Suprapubic skin (tissue), 4 donors: ENCODE data around the gene MAFF. TPM values are rescaled to one million over a fixed set of nuclear protein-coding genes. Genes with fewer than 3 reads are reported as not detected.

Source experiments
- DNase-seq, 2 donors: peaks; one replicate each; pipeline ENCODE4 v3.0.0-alpha.2; 2019; ENCODE audit warnings: low spot score in 2 of 2
- H3K27ac ChIP-seq: fragments of 200-600 bp; sonication (generic); one replicate; pipeline ENCODE4 v1.5.1; 2019
- H3K27me3 ChIP-seq: fragments of 200-600 bp; sonication (generic); one replicate; pipeline ENCODE4 v1.5.1; 2019
- H3K36me3 ChIP-seq: fragments of 200-600 bp; sonication (generic); one replicate; pipeline ENCODE4 v1.5.1; 2019
- H3K4me1 ChIP-seq: fragments of 200-600 bp; sonication (generic); one replicate; pipeline ENCODE4 v1.5.1; 2019
- H3K4me3 ChIP-seq: fragments of 200-600 bp; sonication (generic); one replicate; pipeline ENCODE4 v1.5.1; 2019; ENCODE audit warnings: mild to moderate bottlenecking
- H3K9me3 ChIP-seq: fragments of 200-600 bp; sonication (generic); one replicate; pipeline ENCODE4 v1.5.1; 2019
- EP300 ChIP-seq: sonication (generic); formaldehyde crosslinking; IDR thresholded peaks from one replicate; pipeline ENCODE4 v1.6.1; 2017; ENCODE audit warnings: antibody characterized with exemption
- POLR2A ChIP-seq, 2 donors: fragments of 450-650 bp; IDR thresholded peaks; one replicate each; pipeline ENCODE4 v1.6.1; 2017; ENCODE audit warnings: antibody characterized with exemption in 2 of 2, mild to moderate bottlenecking in 2 of 2, moderate library complexity in 2 of 2
- POLR2AphosphoS5 ChIP-seq, 3 donors: sonication (generic); formaldehyde crosslinking; IDR thresholded peaks; one replicate each; pipeline ENCODE4 v1.6.1; 2017; ENCODE audit warnings: antibody characterized with exemption in 3 of 3
- WGBS: methylation state at CpG from one replicate; pipeline ENCODE4 v1.1.5; 2018; 5-methylcytosine and 5-hydroxymethylcytosine counted together
- total RNA-seq, 4 donors: library from RNA; depleted of rRNA; stranded (reverse); fragments of >200 nt; gene quantifications; one replicate each; pipeline ENCODE4 v1.1.0, GENCODE V29; 2016
- TF ChIP-seq, protein P1 (sequence below), 2 donors: fragments of 200-600 bp in 1 of 2; fragments of 450-650 bp in 1 of 2; sonication (generic) in 1 of 2; IDR thresholded peaks; one replicate each; pipeline ENCODE4 v1.5.1; 2016 to 2019; ENCODE audit warnings: antibody characterized with exemption in 2 of 2, mild to moderate bottlenecking in 1 of 2, moderate library complexity in 1 of 2

Gene MAFF
- total RNA-seq, 4 donors from 2014 or later, result 27.3 to 70.1 (median 52.8) TPM

GRCh38 chr22:38213319-38213989 lies 11.7 kb downstream of the MAFF start:
- DNase-seq, result no peak
- Histone ChIP-seq H3K4me3 (no peak overlapping the region), H3K27me3 (no peaks in the 10 kb centered on the region), H3K36me3 (peaks cover 3% of the 10 kb centered on the region), H3K4me1 (peaks cover 24% of the 10 kb centered on the region), H3K27ac (peak overlapping the region; percentile 49), H3K9me3 (no peaks in the 10 kb centered on the region)
- WGBS, result 93% methylated on average over 6 of the region's 6 CpGs
- TF ChIP-seq POLR2AphosphoS5 (IDR thresholded peaks at IDR 0.05) (no peak), EP300 (no peak), POLR2A (IDR thresholded peaks at IDR 0.05) (no peak)
- TF ChIP-seq, protein P1, sequence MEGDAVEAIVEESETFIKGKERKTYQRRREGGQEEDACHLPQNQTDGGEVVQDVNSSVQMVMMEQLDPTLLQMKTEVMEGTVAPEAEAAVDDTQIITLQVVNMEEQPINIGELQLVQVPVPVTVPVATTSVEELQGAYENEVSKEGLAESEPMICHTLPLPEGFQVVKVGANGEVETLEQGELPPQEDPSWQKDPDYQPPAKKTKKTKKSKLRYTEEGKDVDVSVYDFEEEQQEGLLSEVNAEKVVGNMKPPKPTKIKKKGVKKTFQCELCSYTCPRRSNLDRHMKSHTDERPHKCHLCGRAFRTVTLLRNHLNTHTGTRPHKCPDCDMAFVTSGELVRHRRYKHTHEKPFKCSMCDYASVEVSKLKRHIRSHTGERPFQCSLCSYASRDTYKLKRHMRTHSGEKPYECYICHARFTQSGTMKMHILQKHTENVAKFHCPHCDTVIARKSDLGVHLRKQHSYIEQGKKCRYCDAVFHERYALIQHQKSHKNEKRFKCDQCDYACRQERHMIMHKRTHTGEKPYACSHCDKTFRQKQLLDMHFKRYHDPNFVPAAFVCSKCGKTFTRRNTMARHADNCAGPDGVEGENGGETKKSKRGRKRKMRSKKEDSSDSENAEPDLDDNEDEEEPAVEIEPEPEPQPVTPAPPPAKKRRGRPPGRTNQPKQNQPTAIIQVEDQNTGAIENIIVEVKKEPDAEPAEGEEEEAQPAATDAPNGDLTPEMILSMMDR (IDR thresholded peaks at IDR 0.05), result no peak

- Histone ChIP-seq H3K4me3 (peak overlapping the region; percentile 28), H3K27ac (peak overlapping the region; percentile 49), H3K36me3 (peaks cover 3% of the 10 kb centered on the region), H3K9me3 (no peaks in the 10 kb centered on the region), H3K4me1 (peaks cover 29% of the 10 kb centered on the region), H3K27me3 (no peaks in the 10 kb centered on the region)
- TF ChIP-seq POLR2A (IDR thresholded peaks at IDR 0.05) (no peak), EP300 (no peak), POLR2AphosphoS5 (IDR thresholded peaks at IDR 0.05) (no peak)
- TF ChIP-seq, protein P1 (IDR thresholded peaks at IDR 0.05), result no peak
- WGBS, result 20% methylated on average over 1 of the region's 8 CpGs
- DNase-seq, result no peak
Measured at GRCh38 chr22:38213990-38214301, 12.2 kb downstream of the MAFF start.

DNA sequence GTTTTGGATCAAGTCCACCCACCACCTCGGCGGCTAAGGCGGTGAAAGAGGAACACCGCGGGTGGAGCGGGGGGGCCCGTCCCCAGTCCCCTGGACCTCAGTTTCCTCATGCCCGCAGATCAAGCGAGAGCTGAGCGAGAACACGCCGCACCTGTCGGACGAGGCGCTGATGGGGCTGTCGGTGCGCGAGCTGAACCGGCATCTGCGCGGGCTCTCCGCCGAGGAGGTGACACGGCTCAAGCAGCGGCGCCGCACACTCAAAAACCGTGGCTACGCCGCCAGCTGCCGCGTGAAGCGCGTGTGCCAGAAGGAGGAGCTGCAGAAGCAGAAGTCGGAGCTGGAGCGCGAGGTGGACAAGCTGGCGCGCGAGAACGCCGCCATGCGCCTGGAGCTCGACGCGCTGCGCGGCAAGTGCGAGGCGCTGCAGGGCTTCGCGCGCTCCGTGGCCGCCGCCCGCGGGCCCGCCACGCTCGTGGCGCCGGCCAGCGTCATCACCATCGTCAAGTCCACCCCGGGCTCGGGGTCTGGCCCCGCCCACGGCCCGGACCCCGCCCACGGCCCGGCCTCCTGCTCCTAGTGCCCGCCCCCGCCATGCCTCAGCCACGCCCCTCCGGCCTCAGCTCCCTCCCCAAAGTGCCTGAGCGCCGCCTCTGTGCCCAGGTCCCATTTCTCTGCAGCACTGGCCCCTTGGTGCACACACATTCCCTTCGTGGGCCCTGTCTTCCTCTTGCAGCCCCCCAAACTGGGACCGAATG lies 12.7 kb downstream of the MAFF start:
- no peaks in the 10 kb centered on the region for H3K9me3 ChIP-seq
- peaks cover 3% of the 10 kb centered on the region for H3K36me3 ChIP-seq
- peaks cover 34% of the 10 kb centered on the region for H3K4me1 ChIP-seq
- DNase-seq, result no peak
- TF ChIP-seq, protein P1 (IDR thresholded peaks at IDR 0.05), result no peak
- TF ChIP-seq POLR2AphosphoS5 (IDR thresholded peaks at IDR 0.05), result peak in 1 of 3 donors; percentile 27
- WGBS, result 32% methylated on average over 41 of the region's 81 CpGs
- peak overlapping the region; percentile 28 for H3K4me3 ChIP-seq
- no peaks in the 10 kb centered on the region for H3K27me3 ChIP-seq
- peak overlapping the region; percentile 49 for H3K27ac ChIP-seq

GRCh38 chr22:38215156-38216038 lies 13.6 kb downstream of the MAFF start:
- TF ChIP-seq, protein P1 (IDR thresholded peaks at IDR 0.05), result no peak
- no peaks in the 10 kb centered on the region for H3K27me3 ChIP-seq
- 91% methylated on average over 11 of the region's 11 CpGs for WGBS
- H3K9me3 ChIP-seq, result no peaks in the 10 kb centered on the region
- H3K4me3 ChIP-seq, result no peak overlapping the region
- peaks cover 3% of the 10 kb centered on the region for H3K36me3 ChIP-seq
- no peak for DNase-seq
- H3K27ac ChIP-seq, result no peak overlapping the region
- H3K4me1 ChIP-seq, result peaks cover 44% of the 10 kb centered on the region
